ENCODE measurements around the gene RPL35. TPM values are rescaled to one million over a fixed set of nuclear protein-coding genes. Genes with fewer than 3 reads are reported as not detected.

Gene RPL35
- total and polyA plus RNA-seq, 2 of the 8 experiments (the other 6 are each of a cell fraction or from before 2014, with no cell fraction given): 1,831 to 2,448 TPM

DNA sequence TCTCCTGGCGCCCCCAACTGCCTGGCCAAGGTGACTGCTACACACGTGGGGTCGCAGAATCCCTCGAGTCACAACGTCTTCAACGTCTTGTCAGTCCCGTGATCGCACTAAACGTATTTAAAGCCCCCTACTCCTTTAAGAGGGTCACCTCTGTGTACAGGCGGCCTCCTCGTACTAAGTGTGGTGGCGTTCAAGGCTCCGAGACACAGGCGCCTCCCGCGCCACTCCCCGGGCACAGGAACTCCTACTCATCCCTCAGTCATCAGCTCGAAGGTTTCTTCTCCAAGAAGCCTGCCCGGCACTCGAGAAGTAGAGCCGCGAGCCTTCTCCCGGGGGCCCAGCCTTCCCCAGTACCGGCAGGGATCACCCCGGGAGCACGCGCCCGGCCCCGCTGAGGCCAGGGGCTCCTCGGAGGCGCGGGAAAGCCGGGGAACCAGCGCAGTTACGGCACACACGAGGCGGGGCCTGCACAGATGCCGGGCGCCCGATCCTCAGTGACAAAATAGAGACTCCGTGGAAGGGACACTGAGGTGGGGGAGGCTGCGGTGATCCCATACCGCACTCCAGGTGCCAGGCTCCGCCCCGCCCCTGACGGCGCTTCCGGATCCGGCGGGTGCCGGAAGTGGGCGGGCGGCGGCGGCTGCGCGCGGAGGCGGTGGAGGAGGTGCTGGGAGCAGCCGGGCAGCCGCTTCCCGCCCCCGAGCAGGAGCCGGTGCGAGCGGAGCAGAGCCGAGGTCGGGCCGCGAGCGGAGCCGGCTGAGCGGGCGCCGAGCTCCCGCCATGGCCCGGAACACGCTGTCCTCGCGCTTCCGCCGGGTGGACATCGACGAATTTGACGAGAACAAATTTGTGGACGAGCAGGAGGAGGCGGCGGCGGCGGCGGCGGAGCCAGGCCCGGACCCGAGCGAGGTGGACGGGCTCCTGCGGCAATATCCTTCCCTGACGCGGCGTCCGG, 7.0 kb upstream of the RPL35 start (continued):
- no peak for TF ChIP-seq CHD7 (IDR thresholded peaks at IDR 0.05; ENCODE audit: insufficient replicate concordance, low read length)
- TF ChIP-seq TAF1 (IDR thresholded peaks at IDR 0.05; ENCODE audit: low read depth, low read length): peak; percentile 87
- peak; percentile 91 for TF ChIP-seq GABPA (IDR thresholded peaks at IDR 0.05; ENCODE audit: borderline replicate concordance, insufficient read depth, low read length)
- peak; percentile 63; the same call in 1 of the 2 replicates for TF ChIP-seq TBP (IDR thresholded peaks at IDR 0.05; ENCODE audit: low read depth, low read length)
- peak; percentile 52 for TF ChIP-seq ASH2L (IDR thresholded peaks at IDR 0.05; ENCODE audit: low read length)
- TF ChIP-seq BCL11A (IDR thresholded peaks at IDR 0.05; ENCODE audit: low read depth in 2 of 2, low read length in 2 of 2): no peak
- TF ChIP-seq POU5F1 (IDR thresholded peaks at IDR 0.05; ENCODE audit: low read depth, low read length): no peak
- peak in 1 of 2 experiments; percentile 45; a peak in 1 of 3 replicates for TF ChIP-seq EP300 (IDR thresholded peaks at IDR 0.05; ENCODE audit: borderline replicate concordance in 1 of 2, low read depth in 2 of 2, low read length in 2 of 2)
- TF ChIP-seq BACH1 (IDR thresholded peaks at IDR 0.05; ENCODE audit: low read length): no peak
